ENCODE measurements around the gene HAAO. TPM values are rescaled to one million over a fixed set of nuclear protein-coding genes. Genes with fewer than 3 reads are reported as not detected.

Gene HAAO
- total and polyA plus RNA-seq, 2 donors (not counting 1 experiment from before 2014, with no cell fraction given): 6.4 to 17.6 TPM

- CTCF ChIA-PET: interaction anchor here (1.2 kb wide), 1 partner anchor 12 kb away, joined by 4 read pairs; no protein-coding TSS in a partner anchor
- Histone ChIP-seq H3K9ac (ENCODE audit: low read length) (no peak overlapping the region), H2AFZ (ENCODE audit: insufficient read depth, low read depth, low read length, poor library complexity, severe bottlenecking) (no peak overlapping the region), H3K4me2 (replicated peaks; ENCODE audit: low read depth, low read length, poor library complexity, severe bottlenecking) (no peak overlapping the region), H3K36me3 (replicated peaks in 1 of 2; ENCODE audit: control extremely low read depth in 1 of 2, control insufficient read depth in 1 of 2, extremely low read depth in 1 of 2, insufficient read depth in 2 of 2, low read length in 1 of 2) (no peaks in the 10 kb centered on the region), H3K4me3 (ENCODE audit: control extremely low read depth in 1 of 5, extremely low read depth in 1 of 5, insufficient read depth in 1 of 5, low read depth in 2 of 5, low read length in 4 of 5) (no peak overlapping the region), H3K4me1 (ENCODE audit: control insufficient read depth in 2 of 2, insufficient read depth in 2 of 2, low read length in 2 of 2) (no peaks in the 10 kb centered on the region), H3K27me3 (replicated peaks in 1 of 4; ENCODE audit: control extremely low read depth in 1 of 4, control insufficient read depth in 3 of 4, insufficient read depth in 4 of 4, low read length in 3 of 4) (no peaks in the 10 kb centered on the region), H3K9me3 (ENCODE audit: control extremely low read depth in 1 of 3, control insufficient read depth in 2 of 3, insufficient read depth in 1 of 3, low read length in 2 of 3) (no peaks in the 10 kb centered on the region), H3K27ac (ENCODE audit: low read length in 2 of 2) (no peak overlapping the region), H4K20me1 (ENCODE audit: control insufficient read depth, insufficient read depth, low read length, poor library complexity, severe bottlenecking) (no peaks in the 10 kb centered on the region), H3K79me2 (ENCODE audit: control insufficient read depth, insufficient read depth, low read length) (no peaks in the 10 kb centered on the region)
- DNase-seq (no peak), ATAC-seq (ENCODE audit: low read depth) (no peak)
- H3K27me3 Mint-ChIP-seq: no peaks in the 10 kb centered on the region
- H3K27ac Mint-ChIP-seq: no peak overlapping the region
- POLR2A ChIA-PET: no interaction called here
- no peak overlapping the region for H3K4me3 Mint-ChIP-seq
- TF ChIP-seq EZH2 (IDR thresholded peaks at IDR 0.05; ENCODE audit: borderline replicate concordance, insufficient read depth, low read depth, low read length, poor library complexity, severe bottlenecking): no peak
- TF ChIP-seq CTCF (IDR thresholded peaks at IDR 0.05): no peak
- intact Hi-C loops (cut with micrococcal nuclease): no loop called here
- no peaks in the 10 kb centered on the region for H3K9me3 Mint-ChIP-seq (ENCODE audit: insufficient read depth)
- WGBS (ENCODE audit: insufficient coverage): 89% methylated on average over 6 of the region's 6 CpGs
- no peaks in the 10 kb centered on the region for H3K4me1 Mint-ChIP-seq
These were observed 48.4 kb upstream of the HAAO start for GRCh38 chr2:42840760-42841159.

GRCh38 chr2:42839809-42840501 is 47.6 kb upstream of the HAAO start:
- Histone ChIP-seq H3K4me1 (ENCODE audit: control insufficient read depth in 2 of 2, insufficient read depth in 2 of 2, low read length in 2 of 2) (no peaks in the 10 kb centered on the region), H3K36me3 (replicated peaks in 1 of 2; ENCODE audit: control extremely low read depth in 1 of 2, control insufficient read depth in 1 of 2, extremely low read depth in 1 of 2, insufficient read depth in 2 of 2, low read length in 1 of 2) (no peaks in the 10 kb centered on the region), H2AFZ (ENCODE audit: insufficient read depth, low read depth, low read length, poor library complexity, severe bottlenecking) (no peak overlapping the region), H3K27me3 (replicated peaks in 1 of 4; ENCODE audit: control extremely low read depth in 1 of 4, control insufficient read depth in 3 of 4, insufficient read depth in 4 of 4, low read length in 3 of 4) (no peaks in the 10 kb centered on the region), H3K4me2 (replicated peaks; ENCODE audit: low read depth, low read length, poor library complexity, severe bottlenecking) (no peak overlapping the region), H4K20me1 (ENCODE audit: control insufficient read depth, insufficient read depth, low read length, poor library complexity, severe bottlenecking) (no peaks in the 10 kb centered on the region), H3K4me3 (ENCODE audit: control extremely low read depth in 1 of 5, extremely low read depth in 1 of 5, insufficient read depth in 1 of 5, low read depth in 2 of 5, low read length in 4 of 5) (no peak overlapping the region), H3K79me2 (ENCODE audit: control insufficient read depth, insufficient read depth, low read length) (no peaks in the 10 kb centered on the region), H3K27ac (ENCODE audit: low read length in 2 of 2) (no peak overlapping the region), H3K9me3 (ENCODE audit: control extremely low read depth in 1 of 3, control insufficient read depth in 2 of 3, insufficient read depth in 1 of 3, low read length in 2 of 3) (no peaks in the 10 kb centered on the region), H3K9ac (ENCODE audit: low read length) (no peak overlapping the region)
- no peaks in the 10 kb centered on the region for H3K27me3 Mint-ChIP-seq
- H3K9me3 Mint-ChIP-seq (ENCODE audit: insufficient read depth): no peaks in the 10 kb centered on the region
- intact Hi-C loops (cut with micrococcal nuclease): no loop called here
- ATAC-seq (ENCODE audit: low read depth): no peak
- ChIA-PET POLR2A (no interaction called here), CTCF (interaction anchor here (1.0 to 1.5 kb wide), 3 partner anchors 12 to 20 kb away, joined by 3 to 4 read pairs (median 3); no protein-coding TSS in a partner anchor)
- H3K27ac Mint-ChIP-seq: no peak overlapping the region
- TF ChIP-seq CTCF (IDR thresholded peaks at IDR 0.05) (no peak), EZH2 (IDR thresholded peaks at IDR 0.05; ENCODE audit: borderline replicate concordance, insufficient read depth, low read depth, low read length, poor library complexity, severe bottlenecking) (no peak)
- H3K4me3 Mint-ChIP-seq: no peak overlapping the region
- no peak for DNase-seq
- no peaks in the 10 kb centered on the region for H3K4me1 Mint-ChIP-seq
- 68% methylated on average over 3 of the region's 4 CpGs for WGBS (ENCODE audit: insufficient coverage)

Data from B cell (primary cell).